SK-N-SH treated with all-trans-retinoic acid at 6 μM for 48 hours (cell line): ENCODE results near the gene ASB10.

Source experiments
- BACH2 ChIP-seq: fragments of 250-450 bp; sonication (Bioruptor Pico); IDR thresholded peaks from 2 replicates; pipeline ENCODE4 v1.9.0; 2021; ENCODE audit warnings: mild to moderate bottlenecking, borderline replicate concordance
- ISL1 ChIP-seq: fragments of 250-450 bp; sonication (Bioruptor Pico); IDR thresholded peaks from 2 replicates; pipeline ENCODE4 v2.1.2; 2022; ENCODE audit warnings: mild to moderate bottlenecking, moderate library complexity
- OSR1 ChIP-seq: fragments of 250-450 bp; sonication (Bioruptor Pico); IDR thresholded peaks from 2 replicates; pipeline ENCODE4 v1.8.0; 2022; ENCODE audit warnings: moderate library complexity, mild to moderate bottlenecking, inconsistent platforms
- PPARA ChIP-seq: fragments of 250-450 bp; sonication (Bioruptor Pico); IDR thresholded peaks from 2 replicates; pipeline ENCODE4 v1.5.0; 2020; ENCODE audit warnings: mild to moderate bottlenecking, borderline replicate concordance
- RARB ChIP-seq: fragments of 250-450 bp; sonication (Bioruptor Pico); IDR thresholded peaks from 2 replicates; pipeline ENCODE4 v1.8.0; 2021; ENCODE audit warnings: mild to moderate bottlenecking, moderate library complexity
- SNAI2 ChIP-seq: fragments of 250-450 bp; sonication (Bioruptor Pico); IDR thresholded peaks from 2 replicates; pipeline ENCODE4 v1.5.0; 2020; ENCODE audit warnings: mild to moderate bottlenecking, moderate library complexity
- TCF4 ChIP-seq: fragments of 250-450 bp; sonication (Bioruptor Pico); IDR thresholded peaks from 2 replicates; pipeline ENCODE4 v1.8.0; 2021; ENCODE audit warnings: mild to moderate bottlenecking, moderate library complexity, borderline replicate concordance
- ZC3H10 ChIP-seq: fragments of 250-450 bp; sonication (Bioruptor Pico); IDR thresholded peaks from 2 replicates; pipeline ENCODE4 v1.5.1; 2021; ENCODE audit warnings: mild to moderate bottlenecking, moderate library complexity
- ZFP3 ChIP-seq: fragments of 250-450 bp; sonication (Bioruptor Pico); IDR thresholded peaks from 2 replicates; pipeline ENCODE4 v1.5.0; 2020; ENCODE audit warnings: mild to moderate bottlenecking, moderate library complexity
- ZFP30 ChIP-seq: fragments of 450-650 bp; formaldehyde crosslinking; IDR thresholded peaks from 2 replicates; pipeline ENCODE4 v1.5.0; 2022; ENCODE audit warnings: mild to moderate bottlenecking, moderate library complexity
- ZNF565 ChIP-seq: fragments of 450-650 bp; formaldehyde crosslinking; conservative IDR thresholded peaks from 2 replicates; pipeline ENCODE4 v1.5.0; 2020; ENCODE audit warnings: low read depth, mild to moderate bottlenecking, moderate library complexity
- TF ChIP-seq, protein P1 (sequence below): fragments of 250-450 bp; sonication (Bioruptor Pico); IDR thresholded peaks from 2 replicates; pipeline ENCODE4 v1.8.0; 2020; ENCODE audit warnings: mild to moderate bottlenecking, moderate library complexity, borderline replicate concordance
- TF ChIP-seq, protein P2 (sequence below): fragments of 250-450 bp; sonication (Bioruptor Pico); IDR thresholded peaks from 2 replicates; pipeline ENCODE4 v1.5.0; 2020; ENCODE audit warnings: mild to moderate bottlenecking, moderate library complexity

DNA sequence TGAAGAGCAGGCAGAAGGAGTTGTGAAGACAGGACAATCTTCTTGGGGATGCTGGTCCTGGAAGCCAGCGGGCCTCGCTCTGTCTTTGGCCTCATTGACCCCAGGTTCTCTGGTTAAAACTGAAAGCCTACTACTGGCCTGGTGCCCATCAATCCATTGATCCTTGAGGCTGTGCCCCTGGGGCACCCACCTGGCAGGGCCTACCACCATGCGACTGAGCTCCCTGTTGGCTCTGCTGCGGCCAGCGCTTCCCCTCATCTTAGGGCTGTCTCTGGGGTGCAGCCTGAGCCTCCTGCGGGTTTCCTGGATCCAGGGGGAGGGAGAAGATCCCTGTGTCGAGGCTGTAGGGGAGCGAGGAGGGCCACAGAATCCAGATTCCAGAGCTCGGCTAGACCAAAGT lies 46.8 kb upstream of the ASB10 start:
- TF ChIP-seq ISL1 (CRISPR knock-in tag): no peak
- TF ChIP-seq BACH2 (CRISPR knock-in tag): no peak
- TF ChIP-seq, protein P1, sequence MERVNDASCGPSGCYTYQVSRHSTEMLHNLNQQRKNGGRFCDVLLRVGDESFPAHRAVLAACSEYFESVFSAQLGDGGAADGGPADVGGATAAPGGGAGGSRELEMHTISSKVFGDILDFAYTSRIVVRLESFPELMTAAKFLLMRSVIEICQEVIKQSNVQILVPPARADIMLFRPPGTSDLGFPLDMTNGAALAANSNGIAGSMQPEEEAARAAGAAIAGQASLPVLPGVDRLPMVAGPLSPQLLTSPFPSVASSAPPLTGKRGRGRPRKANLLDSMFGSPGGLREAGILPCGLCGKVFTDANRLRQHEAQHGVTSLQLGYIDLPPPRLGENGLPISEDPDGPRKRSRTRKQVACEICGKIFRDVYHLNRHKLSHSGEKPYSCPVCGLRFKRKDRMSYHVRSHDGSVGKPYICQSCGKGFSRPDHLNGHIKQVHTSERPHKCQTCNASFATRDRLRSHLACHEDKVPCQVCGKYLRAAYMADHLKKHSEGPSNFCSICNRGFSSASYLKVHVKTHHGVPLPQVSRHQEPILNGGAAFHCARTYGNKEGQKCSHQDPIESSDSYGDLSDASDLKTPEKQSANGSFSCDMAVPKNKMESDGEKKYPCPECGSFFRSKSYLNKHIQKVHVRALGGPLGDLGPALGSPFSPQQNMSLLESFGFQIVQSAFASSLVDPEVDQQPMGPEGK: no peak
- TF ChIP-seq ZC3H10 (CRISPR knock-in tag): no peak
- no peak for TF ChIP-seq PPARA (CRISPR knock-in tag)
- no peak for TF ChIP-seq ZNF565 (CRISPR knock-in tag)
- no peak for TF ChIP-seq ZFP3
- TF ChIP-seq ZFP30 (CRISPR knock-in tag): no peak
- TF ChIP-seq TCF4 (CRISPR knock-in tag): no peak
- no peak for TF ChIP-seq SNAI2 (CRISPR knock-in tag)
- no peak for TF ChIP-seq RARB (CRISPR knock-in tag)
- TF ChIP-seq, protein P2, sequence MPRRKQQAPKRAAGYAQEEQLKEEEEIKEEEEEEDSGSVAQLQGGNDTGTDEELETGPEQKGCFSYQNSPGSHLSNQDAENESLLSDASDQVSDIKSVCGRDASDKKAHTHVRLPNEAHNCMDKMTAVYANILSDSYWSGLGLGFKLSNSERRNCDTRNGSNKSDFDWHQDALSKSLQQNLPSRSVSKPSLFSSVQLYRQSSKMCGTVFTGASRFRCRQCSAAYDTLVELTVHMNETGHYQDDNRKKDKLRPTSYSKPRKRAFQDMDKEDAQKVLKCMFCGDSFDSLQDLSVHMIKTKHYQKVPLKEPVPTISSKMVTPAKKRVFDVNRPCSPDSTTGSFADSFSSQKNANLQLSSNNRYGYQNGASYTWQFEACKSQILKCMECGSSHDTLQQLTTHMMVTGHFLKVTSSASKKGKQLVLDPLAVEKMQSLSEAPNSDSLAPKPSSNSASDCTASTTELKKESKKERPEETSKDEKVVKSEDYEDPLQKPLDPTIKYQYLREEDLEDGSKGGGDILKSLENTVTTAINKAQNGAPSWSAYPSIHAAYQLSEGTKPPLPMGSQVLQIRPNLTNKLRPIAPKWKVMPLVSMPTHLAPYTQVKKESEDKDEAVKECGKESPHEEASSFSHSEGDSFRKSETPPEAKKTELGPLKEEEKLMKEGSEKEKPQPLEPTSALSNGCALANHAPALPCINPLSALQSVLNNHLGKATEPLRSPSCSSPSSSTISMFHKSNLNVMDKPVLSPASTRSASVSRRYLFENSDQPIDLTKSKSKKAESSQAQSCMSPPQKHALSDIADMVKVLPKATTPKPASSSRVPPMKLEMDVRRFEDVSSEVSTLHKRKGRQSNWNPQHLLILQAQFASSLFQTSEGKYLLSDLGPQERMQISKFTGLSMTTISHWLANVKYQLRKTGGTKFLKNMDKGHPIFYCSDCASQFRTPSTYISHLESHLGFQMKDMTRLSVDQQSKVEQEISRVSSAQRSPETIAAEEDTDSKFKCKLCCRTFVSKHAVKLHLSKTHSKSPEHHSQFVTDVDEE (CRISPR knock-in tag): no peak
- no peak for TF ChIP-seq OSR1
